RCC 7860 (cell line): ENCODE data around the gene NAP1L4.
A peak's percentile ranks its signal among the peaks of the same experiment; 100 is the strongest.

Experiments used
- DNase-seq: peaks from one replicate; pipeline ENCODE4 v3.0.0-alpha.2; 2015; ENCODE audit warnings: low spot score
- FAIRE-seq: peaks from 2 replicates; lab custom pipeline; 2012; peaks lifted over from hg19 to GRCh38; lab: Jason Lieb, UNC

Gene NAP1L4

DNA sequence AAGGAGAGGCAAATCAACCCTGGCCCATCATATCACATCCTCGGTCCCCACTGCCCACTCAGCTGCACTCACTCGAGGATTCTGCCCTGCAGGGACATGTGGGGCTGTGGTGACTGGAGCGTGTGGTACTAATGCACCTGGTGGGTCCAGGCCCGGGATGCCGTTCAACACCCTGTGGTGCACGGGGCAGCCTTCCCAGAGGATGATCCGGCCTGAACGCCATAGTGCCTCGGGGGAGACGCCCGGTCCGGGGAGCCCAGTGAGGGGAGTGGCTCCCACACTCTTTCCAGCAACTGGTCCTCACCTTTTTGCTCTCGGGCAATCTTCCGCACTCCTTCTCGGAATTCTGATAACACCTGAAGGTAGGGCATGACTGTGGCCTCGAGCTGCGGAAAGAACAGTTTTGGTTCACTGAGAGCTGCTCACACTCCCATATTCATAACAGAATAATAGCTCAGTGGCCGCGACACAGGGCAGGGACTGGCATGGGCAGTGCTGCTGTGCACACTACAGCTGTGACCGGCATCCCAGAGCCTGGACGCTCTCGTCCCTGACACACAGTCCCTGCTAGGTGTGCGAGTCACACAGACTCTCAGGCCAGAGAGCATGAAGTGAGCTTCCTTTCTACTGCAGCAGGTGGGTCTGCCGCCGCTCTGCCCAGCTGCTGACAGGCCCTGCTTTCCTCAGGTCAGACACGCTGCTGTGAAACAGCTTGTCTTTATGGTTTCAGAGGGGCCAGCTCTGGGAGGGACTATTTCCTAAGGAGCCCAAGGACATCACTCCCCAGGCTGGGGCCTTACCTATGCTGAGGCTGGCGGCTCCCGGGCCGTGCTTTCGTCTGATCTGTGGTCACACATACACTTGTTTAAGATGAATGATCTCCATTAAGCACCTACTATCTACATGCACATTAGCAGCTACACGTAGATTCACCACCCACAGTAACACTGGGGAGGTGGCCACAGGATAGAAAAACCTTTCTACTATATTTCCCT lies 20.1 kb upstream of the NAP1L4 start:
- FAIRE-seq, result no peak
- DNase-seq, result no peak

GRCh38 chr11:3010521-3011275 lies 18.6 kb upstream of the NAP1L4 start:
- FAIRE-seq (no peak), DNase-seq (no peak)

DNA sequence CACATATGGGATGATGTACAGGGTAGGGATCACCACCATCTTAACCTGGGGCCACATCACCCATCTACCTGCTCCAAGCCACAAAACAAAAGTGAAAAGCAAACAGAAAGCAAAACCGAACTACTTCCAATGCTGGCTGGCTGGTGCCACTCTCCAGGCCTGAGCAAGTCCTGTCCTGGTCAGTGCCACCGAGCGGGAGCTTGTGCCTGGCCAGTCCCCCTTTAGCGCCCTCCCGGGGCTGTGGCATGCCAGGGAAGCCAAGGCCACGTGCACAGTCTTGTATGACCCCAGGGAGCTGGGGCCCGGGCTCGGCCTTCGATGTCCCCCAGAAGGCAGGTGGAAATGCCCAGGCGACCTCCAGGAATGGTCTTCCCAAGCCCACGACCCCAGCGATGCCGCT lies 17.9 kb upstream of the NAP1L4 start:
- no peak for FAIRE-seq

DNA sequence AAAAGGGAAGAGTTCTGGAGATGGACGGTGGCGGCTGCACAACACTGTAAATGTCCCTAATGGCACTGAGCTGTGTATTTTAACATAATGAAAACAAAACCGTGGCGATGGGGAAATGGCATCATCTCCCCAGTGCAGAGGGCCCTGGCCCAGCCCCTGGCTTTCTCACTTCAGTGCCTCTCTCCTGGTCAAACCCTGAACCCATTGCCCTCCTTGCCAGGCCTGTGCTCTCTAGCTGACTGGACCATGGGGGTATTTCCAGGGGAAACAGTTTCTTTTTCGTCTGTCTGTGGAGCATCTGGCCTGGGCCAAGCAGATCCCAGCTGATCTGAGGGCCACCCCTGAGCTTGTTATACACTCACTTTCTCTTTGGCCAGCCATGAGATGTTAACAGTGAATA lies 17.4 kb upstream of the NAP1L4 start:
- FAIRE-seq (no peak), DNase-seq (no peak)

More for the DNA sequence above, 17.9 kb upstream of the NAP1L4 start:
- no peak for DNase-seq

DNA sequence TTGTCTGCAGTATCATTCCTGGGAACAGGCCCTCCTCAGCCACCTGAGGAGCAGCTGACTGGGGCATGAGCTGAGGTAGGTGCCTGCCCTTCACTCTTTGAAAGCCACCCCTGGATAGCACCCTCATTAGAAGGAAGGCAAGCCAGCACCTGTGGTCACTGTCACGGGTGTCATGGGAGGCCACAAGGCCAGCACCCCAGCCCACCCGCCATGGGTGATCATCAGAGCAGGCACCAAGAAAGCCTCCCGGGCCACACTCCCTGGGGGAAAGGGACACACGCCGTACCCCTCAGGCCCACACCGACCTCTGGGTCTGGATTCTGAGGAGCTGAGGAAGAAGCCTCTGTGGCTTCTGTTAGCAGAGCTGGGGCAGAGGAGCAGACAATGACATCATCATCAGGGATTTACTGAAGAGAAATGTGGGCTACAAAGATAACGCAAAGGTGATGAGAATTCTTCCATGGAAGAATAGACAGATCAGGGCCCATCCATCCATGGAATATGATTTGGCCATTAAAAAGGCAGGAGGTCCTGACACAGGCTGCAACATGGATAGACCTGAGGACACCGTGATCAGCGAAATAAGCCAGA lies 16.7 kb upstream of the NAP1L4 start:
- DNase-seq (no peak), FAIRE-seq (no peak)

- DNase-seq (no peak), FAIRE-seq (no peak)
Measured at GRCh38 chr11:3007404-3008010, 15.4 kb upstream of the NAP1L4 start.

DNA sequence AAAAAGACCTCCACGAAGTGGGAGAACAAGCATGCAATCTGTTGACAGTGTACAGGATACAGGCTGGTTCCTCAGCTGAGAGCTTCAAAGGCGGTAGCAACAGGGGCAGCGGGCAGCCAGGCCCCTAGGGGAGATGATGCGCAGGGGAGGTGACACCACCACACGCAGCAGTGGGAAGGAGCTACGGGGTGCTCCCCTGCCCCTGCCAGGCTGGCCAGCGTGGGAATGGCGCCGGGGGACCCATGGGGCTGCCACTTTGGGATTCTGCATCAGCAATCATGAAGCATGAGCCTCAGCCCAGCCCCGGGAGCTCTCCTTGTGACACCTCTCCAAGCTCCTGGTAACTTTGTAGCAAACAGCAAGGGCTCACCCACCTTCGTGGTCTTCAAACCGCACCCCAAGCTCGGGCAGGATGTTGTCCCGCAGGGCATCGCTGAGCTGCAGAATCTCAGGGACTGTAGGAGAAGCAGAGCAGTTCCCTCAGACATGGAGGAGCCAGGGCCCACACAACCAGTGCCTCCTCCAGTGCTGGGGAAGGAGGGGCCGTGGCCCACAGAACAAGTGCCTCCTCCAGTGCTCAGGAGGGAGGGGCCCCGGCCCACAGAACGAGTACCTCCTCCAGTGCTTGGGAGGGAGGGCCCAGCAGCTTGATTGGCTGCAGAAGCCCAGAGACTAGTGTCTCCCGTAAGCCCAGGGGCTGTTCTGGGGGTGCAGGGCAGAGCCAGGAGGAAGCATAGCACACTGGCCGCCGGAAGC lies 14.6 kb upstream of the NAP1L4 start:
- FAIRE-seq (no peak), DNase-seq (no peak)

- DNase-seq (no peak), FAIRE-seq (no peak)
Measured at GRCh38 chr11:3004481-3004880, 12.4 kb upstream of the NAP1L4 start.

DNA sequence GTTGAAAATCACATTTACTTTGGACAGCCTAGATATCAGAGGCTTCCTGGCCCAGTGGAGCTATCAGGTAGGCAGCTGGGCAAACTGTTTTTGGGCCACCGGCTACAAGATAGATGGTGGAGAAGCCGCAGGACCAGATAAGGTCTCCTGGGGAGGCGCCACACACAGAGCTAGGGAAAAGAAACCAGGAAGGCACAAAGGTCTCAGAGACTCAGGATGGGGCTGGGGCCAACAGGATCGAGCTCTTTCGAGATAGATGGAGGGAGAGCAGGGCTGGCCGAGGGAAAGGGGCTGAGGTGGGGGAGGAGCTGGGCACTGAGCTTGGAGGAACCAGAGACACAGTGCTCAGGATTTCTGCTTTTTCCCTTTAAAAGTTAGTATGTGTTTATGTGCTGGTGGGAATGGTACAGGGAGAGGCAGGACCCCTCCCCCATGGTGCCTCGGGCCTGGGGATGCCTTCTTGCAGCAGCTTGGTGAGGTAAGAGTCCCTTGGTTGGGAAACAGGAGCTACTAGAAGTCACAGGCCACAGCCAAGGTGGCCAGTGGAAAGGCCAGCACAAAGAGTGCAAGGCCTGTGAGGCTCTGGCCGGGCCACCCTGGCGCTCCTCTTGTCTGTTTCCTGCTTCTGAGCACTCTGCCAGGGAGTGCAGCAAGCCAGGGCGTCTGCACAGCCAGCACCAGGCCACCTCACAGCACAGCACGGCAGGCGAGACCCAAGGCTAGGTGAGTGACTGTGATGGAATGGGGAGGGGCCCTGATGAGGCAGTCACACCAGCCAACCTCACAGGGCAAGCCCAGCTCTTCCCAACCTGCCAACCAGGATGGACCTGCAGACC lies 11.5 kb upstream of the NAP1L4 start:
- FAIRE-seq (no peak), DNase-seq (no peak)

- DNase-seq (no peak), FAIRE-seq (no peak)
Measured at GRCh38 chr11:3002871-3003270, 10.7 kb upstream of the NAP1L4 start.

DNA sequence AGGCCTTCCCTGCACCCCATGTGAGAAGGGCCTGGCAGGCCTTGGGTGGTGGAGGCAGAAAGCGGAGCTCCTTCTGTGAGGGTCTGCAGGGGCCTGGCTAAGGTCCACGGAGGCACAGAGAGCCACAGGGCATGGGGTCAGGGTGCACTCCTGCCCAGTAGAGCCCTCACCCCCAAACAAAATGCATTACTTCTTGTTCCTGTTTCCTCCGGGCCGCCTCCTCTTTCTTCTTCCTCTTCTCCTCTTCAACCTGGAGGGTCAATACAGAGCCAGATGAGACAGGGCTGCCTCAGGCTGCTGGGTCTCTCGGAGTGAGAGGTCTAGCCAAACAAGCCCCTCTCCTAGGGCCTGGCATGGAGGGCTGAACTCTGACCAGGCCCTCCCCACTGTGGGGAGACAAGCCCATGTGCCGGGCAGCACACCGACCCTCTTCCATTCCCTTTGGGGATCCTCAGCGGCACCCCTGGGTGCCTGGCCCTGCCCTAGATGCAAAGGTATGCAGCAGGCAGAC lies 10.3 kb upstream of the NAP1L4 start:
- no peak for FAIRE-seq
- DNase-seq, result no peak

- FAIRE-seq (no peak), DNase-seq (no peak)
Measured at GRCh38 chr11:3001496-3001895, 9.4 kb upstream of the NAP1L4 start.

- DNase-seq, result peak; percentile 9
- FAIRE-seq, result no peak
Measured at GRCh38 chr11:3000032-3000961, 8.2 kb upstream of the NAP1L4 start.

- FAIRE-seq, result no peak
Measured at GRCh38 chr11:2999464-2999998, 7.4 kb upstream of the NAP1L4 start.

DNA sequence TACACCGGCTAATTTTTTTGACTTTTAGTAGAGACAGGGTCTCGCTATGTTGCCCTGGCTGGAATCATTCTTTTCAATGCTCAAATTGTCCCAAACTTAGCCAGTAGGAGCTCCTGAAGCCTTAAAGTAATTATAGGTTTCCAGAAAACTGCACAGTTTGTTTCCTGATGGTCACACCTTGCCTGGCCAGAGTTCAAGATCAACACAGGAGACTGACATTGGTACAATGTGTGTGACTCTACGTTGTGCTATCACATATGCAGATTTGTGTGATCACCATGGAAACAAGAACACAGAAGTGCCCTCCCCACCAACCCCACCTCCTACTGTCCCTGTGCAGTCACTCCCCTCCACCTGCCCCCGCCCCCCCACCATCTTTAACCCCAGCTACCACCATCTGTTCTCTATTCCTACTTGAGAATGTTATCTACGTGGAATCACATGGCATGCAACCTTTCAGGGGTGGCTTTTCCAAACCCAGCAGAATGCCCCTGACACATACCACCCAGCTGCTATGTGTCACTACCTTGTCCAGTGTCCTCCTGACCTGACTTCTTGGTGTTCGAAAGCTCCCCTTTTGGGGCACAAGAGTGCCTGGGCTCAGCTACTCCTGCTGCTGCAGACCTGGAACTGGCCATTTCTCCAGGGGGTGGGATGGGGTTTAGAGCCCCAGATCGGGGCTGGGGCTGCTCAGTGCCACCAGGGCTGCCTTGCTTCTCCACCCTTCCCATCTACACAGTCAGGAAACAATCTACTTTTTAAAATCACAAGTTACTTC lies 6.1 kb upstream of the NAP1L4 start:
- FAIRE-seq (no peak), DNase-seq (no peak)

More at GRCh38 chr11:2999464-2999998, 7.4 kb upstream of the NAP1L4 start:
- no peak for DNase-seq

DNA sequence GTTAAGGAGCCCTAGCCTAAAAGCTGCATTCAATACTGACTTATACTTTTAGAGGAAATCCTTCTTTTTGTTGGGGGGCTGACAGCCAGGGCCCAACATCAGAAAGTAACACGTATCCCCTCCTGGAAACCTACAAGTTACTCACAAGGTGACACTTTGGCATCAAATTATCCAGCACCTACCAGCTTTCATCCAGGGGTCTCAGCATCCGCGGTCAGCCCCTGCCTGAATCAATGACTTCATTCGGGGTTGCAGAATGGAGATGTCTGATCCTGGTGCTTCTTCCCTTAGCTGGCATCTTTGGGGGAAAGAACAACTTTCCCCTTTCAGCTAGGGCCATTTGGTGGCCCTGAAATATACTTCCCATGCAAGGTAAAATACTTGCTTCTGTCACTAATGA lies 5.3 kb upstream of the NAP1L4 start:
- FAIRE-seq (no peak), DNase-seq (no peak)

- DNase-seq, result no peak
Measured at GRCh38 chr11:2996976-2997375, 4.8 kb upstream of the NAP1L4 start.

More at GRCh38 chr11:2996976-2997375, 4.8 kb upstream of the NAP1L4 start:
- no peak for FAIRE-seq
